ENCODE results near the gene ZPBP2. TPM values are rescaled to one million over a fixed set of nuclear protein-coding genes. Genes with fewer than 3 reads are reported as not detected.

ZPBP2 gene
- total RNA-seq, 1 donor from 2014 or later = not detected

GRCh38 chr17:39921323-39921722 is 53.3 kb downstream of the ZPBP2 start:
- DNase-seq (ENCODE audit: low read depth) = no peak
- TF ChIP-seq CTCF (conservative IDR thresholded peaks at IDR 0.05; ENCODE audit: low read depth, low read length) = no peak
- H3K4me3 ChIP-seq (ENCODE audit: low read depth, low read length) = no peak overlapping the region

- no peak for DNase-seq (ENCODE audit: low read depth)
- H3K4me3 ChIP-seq (ENCODE audit: low read depth, low read length) = no peak overlapping the region
- no peak for TF ChIP-seq CTCF (conservative IDR thresholded peaks at IDR 0.05; ENCODE audit: low read depth, low read length)
Observed at GRCh38 chr17:39922006-39922405, 54.0 kb downstream of the ZPBP2 start.

- no peak for DNase-seq (ENCODE audit: low read depth)
- no peak for TF ChIP-seq CTCF (conservative IDR thresholded peaks at IDR 0.05; ENCODE audit: low read depth, low read length)
- H3K4me3 ChIP-seq (ENCODE audit: low read depth, low read length) = no peak overlapping the region
Observed at GRCh38 chr17:39923230-39923629, 55.2 kb downstream of the ZPBP2 start.

- no peak for DNase-seq (ENCODE audit: low read depth)
- peak; percentile 38 for TF ChIP-seq CTCF (conservative IDR thresholded peaks at IDR 0.05; ENCODE audit: low read depth, low read length)
- H3K4me3 ChIP-seq (ENCODE audit: low read depth, low read length) = no peak overlapping the region
Observed at GRCh38 chr17:39923836-39924690, 56.1 kb downstream of the ZPBP2 start.

- DNase-seq (ENCODE audit: low read depth) = no peak
- TF ChIP-seq CTCF (conservative IDR thresholded peaks at IDR 0.05; ENCODE audit: low read depth, low read length) = no peak
- no peak overlapping the region for H3K4me3 ChIP-seq (ENCODE audit: low read depth, low read length)
Observed at GRCh38 chr17:39924691-39925055, 56.7 kb downstream of the ZPBP2 start.

- no peak for DNase-seq (ENCODE audit: low read depth)
- peak overlapping the region; percentile 86 for H3K4me3 ChIP-seq (ENCODE audit: low read depth, low read length)
- no peak for TF ChIP-seq CTCF (conservative IDR thresholded peaks at IDR 0.05; ENCODE audit: low read depth, low read length)
Observed at GRCh38 chr17:39925282-39926134, 57.5 kb downstream of the ZPBP2 start.
